IPS DF 19.7 (cell line): ENCODE measurements around the gene STK39.

Experiments
- DNase-seq: peaks from one replicate; pipeline ENCODE4 v3.0.0-alpha.2; 2013; ENCODE audit warnings: low read depth, low spot score

STK39 gene

GRCh38 chr2:168184681-168185513, 62.5 kb downstream of the STK39 start:
- DNase-seq: no peak

- no peak for DNase-seq
Observed at GRCh38 chr2:168183308-168183997, 63.9 kb downstream of the STK39 start.

GRCh38 chr2:168182550-168183249, 64.7 kb downstream of the STK39 start:
- no peak for DNase-seq

- DNase-seq: no peak
Observed at GRCh38 chr2:168181825-168182224, 65.6 kb downstream of the STK39 start.

- no peak for DNase-seq
Observed at GRCh38 chr2:168180914-168181313, 66.5 kb downstream of the STK39 start.

- DNase-seq: no peak
Observed at GRCh38 chr2:168180483-168180882, 66.9 kb downstream of the STK39 start.

- no peak for DNase-seq
Observed at GRCh38 chr2:168179592-168179991, 67.8 kb downstream of the STK39 start.

GRCh38 chr2:168178520-168179324, 68.7 kb downstream of the STK39 start:
- DNase-seq: no peak

GRCh38 chr2:168176402-168176801, 71.0 kb downstream of the STK39 start:
- no peak for DNase-seq

GRCh38 chr2:168175469-168175868, 71.9 kb downstream of the STK39 start:
- no peak for DNase-seq

- DNase-seq: no peak
Observed at GRCh38 chr2:168174756-168175155, 72.6 kb downstream of the STK39 start.

GRCh38 chr2:168172071-168172470, 75.3 kb downstream of the STK39 start:
- no peak for DNase-seq

GRCh38 chr2:168171059-168171762, 76.2 kb downstream of the STK39 start:
- DNase-seq: no peak

- no peak for DNase-seq
Observed at GRCh38 chr2:168169097-168169745, 78.2 kb downstream of the STK39 start.

GRCh38 chr2:168167511-168168263, 79.7 kb downstream of the STK39 start:
- no peak for DNase-seq

GRCh38 chr2:168166902-168167510, 80.4 kb downstream of the STK39 start:
- DNase-seq: no peak

GRCh38 chr2:168165985-168166901, 81.2 kb downstream of the STK39 start:
- DNase-seq: no peak

GRCh38 chr2:168165397-168165796, 82.0 kb downstream of the STK39 start:
- DNase-seq: no peak
